Activated CD8-positive, alpha-beta T cell treated with anti-CD3 and anti-CD28 coated beads for 36 hours (primary cell): ENCODE data around the gene PARK7. TPM values are rescaled to one million over a fixed set of nuclear protein-coding genes. Genes with fewer than 3 reads are reported as not detected.

Experiments used
- ATAC-seq: fragments of 200-7000 bp; cut with Tn5 transposase; one replicate; pipeline ENCODE4 v1.10.0; 2021; ENCODE audit warnings: mild to moderate bottlenecking, moderate library complexity
- CTCF ChIA-PET: fragments of 350-600 bp; sonication (Branson Sonifier 250); formaldehyde crosslinking; loops from one replicate; lab custom pipeline; 2021; ENCODE audit warnings: antibody characterized with exemption; lab: Charles Lee
- POLR2A ChIA-PET: fragments of 350-600 bp; sonication (Branson Sonifier 250); formaldehyde crosslinking; loops from one replicate; lab custom pipeline; 2021; ENCODE audit warnings: antibody characterized with exemption; lab: Charles Lee
- DNase-seq: peaks from one replicate; pipeline ENCODE4 v3.0.0-alpha.2; 2020
- H3K27ac Mint-ChIP-seq: one replicate; pipeline ENCODE4 v1.8.0; 2021; ENCODE audit warnings: mild to moderate bottlenecking, mixed read lengths
- H3K27me3 Mint-ChIP-seq: one replicate; pipeline ENCODE4 v1.8.0; 2021; ENCODE audit warnings: mixed read lengths
- H3K36me3 Mint-ChIP-seq: one replicate; pipeline ENCODE4 v1.8.0; 2021; ENCODE audit warnings: low read depth, mixed read lengths
- H3K4me1 Mint-ChIP-seq: one replicate; pipeline ENCODE4 v1.8.0; 2021; ENCODE audit warnings: low read depth, mixed read lengths
- H3K4me3 Mint-ChIP-seq: one replicate; pipeline ENCODE4 v1.8.0; 2021; ENCODE audit warnings: mild to moderate bottlenecking, moderate library complexity, mixed read lengths
- H3K9me3 Mint-ChIP-seq: one replicate; pipeline ENCODE4 v1.8.0; 2021; ENCODE audit warnings: mixed read lengths
- intact Hi-C: fragments of 100-400 bp; cut with micrococcal nuclease; formaldehyde crosslinking; loops from one replicate; pipeline ENCODE4 v1.10.0; 2022
- total RNA-seq, 2 experiments: library from RNA; stranded (reverse); gene quantifications; one replicate each; pipeline ENCODE4 v1.2.3, GENCODE V29; 2021
- TF ChIP-seq, protein P1 (sequence below): fragments of 200-600 bp; IDR thresholded peaks from one replicate; pipeline ENCODE4 v1.8.0; 2022; ENCODE audit warnings: antibody characterized with exemption, mild to moderate bottlenecking

The PARK7 gene
- total RNA-seq, 2 experiments from 2014 or later = 539 to 552 TPM

DNA sequence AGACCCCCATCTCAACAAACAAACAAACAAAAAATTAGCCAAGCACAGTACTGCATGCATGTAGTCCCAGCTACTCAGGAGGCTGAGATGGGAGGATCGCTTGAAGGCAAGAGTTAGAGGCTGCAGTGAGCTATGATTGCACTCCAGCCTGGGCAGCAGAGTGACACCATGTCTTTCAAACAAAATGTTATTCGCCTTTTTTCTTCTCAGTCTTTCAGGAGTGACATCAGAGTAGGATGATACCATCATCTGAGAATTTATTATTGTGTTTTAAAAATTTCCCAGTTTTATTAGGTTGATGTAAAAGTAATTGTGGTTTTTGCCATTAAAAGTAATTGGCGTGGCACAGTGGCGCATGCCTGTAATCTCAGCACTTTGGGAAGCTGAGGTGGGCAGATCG lies 10.8 kb downstream of the PARK7 start:
- H3K36me3 Mint-ChIP-seq = peaks cover 58% of the 10 kb centered on the region
- POLR2A ChIA-PET = no interaction called here
- no peaks in the 10 kb centered on the region for H3K27me3 Mint-ChIP-seq
- DNase-seq (no peak), ATAC-seq (no peak)
- peaks cover 14% of the 10 kb centered on the region for H3K4me1 Mint-ChIP-seq
- intact Hi-C loops = no loop called here
- no peaks in the 10 kb centered on the region for H3K9me3 Mint-ChIP-seq
- H3K27ac Mint-ChIP-seq = no peak overlapping the region
- no peak overlapping the region for H3K4me3 Mint-ChIP-seq
- TF ChIP-seq, protein P1, sequence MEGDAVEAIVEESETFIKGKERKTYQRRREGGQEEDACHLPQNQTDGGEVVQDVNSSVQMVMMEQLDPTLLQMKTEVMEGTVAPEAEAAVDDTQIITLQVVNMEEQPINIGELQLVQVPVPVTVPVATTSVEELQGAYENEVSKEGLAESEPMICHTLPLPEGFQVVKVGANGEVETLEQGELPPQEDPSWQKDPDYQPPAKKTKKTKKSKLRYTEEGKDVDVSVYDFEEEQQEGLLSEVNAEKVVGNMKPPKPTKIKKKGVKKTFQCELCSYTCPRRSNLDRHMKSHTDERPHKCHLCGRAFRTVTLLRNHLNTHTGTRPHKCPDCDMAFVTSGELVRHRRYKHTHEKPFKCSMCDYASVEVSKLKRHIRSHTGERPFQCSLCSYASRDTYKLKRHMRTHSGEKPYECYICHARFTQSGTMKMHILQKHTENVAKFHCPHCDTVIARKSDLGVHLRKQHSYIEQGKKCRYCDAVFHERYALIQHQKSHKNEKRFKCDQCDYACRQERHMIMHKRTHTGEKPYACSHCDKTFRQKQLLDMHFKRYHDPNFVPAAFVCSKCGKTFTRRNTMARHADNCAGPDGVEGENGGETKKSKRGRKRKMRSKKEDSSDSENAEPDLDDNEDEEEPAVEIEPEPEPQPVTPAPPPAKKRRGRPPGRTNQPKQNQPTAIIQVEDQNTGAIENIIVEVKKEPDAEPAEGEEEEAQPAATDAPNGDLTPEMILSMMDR = no peak
- CTCF ChIA-PET = interaction anchor here (1.1 to 1.6 kb wide), 2 partner anchors 11 to 43 kb away, joined by 5 to 6 read pairs; no protein-coding TSS in a partner anchor

DNA sequence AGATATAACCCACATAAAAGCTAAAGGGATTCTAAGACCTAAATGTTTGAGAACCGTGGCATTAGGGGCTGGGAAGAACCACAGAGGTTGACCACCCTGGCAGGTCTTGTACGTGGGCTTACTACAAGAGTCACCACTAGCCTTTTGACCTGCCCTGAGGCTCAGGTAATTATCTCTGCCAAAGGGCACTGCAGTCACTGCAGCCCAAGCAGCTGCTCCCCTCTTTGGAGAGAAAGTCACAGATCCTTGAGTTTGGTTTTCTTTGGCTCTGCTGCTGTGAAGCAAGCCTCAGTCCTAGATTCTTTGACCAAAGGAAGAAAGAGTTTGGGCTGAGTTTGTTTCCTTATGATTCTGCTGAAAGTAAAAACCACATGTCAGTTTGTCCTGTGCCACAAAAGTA lies 11.6 kb downstream of the PARK7 start:
- Mint-ChIP-seq H3K4me1 (peaks cover 10% of the 10 kb centered on the region), H3K36me3 (peaks cover 57% of the 10 kb centered on the region), H3K4me3 (no peak overlapping the region), H3K9me3 (no peaks in the 10 kb centered on the region), H3K27ac (no peak overlapping the region), H3K27me3 (no peaks in the 10 kb centered on the region)
- ATAC-seq (no peak), DNase-seq (no peak)
- ChIA-PET CTCF (interaction anchor here (1.1 to 3.1 kb wide), 4 partner anchors 10 to 42 kb away, joined by 3 to 12 read pairs (median 6); no protein-coding TSS in a partner anchor), POLR2A (interaction anchor here (1.3 kb wide), 1 partner anchor 30 kb away, joined by 4 read pairs; no protein-coding TSS in a partner anchor)
- intact Hi-C loops = no loop called here
- TF ChIP-seq, protein P1 = no peak

DNA sequence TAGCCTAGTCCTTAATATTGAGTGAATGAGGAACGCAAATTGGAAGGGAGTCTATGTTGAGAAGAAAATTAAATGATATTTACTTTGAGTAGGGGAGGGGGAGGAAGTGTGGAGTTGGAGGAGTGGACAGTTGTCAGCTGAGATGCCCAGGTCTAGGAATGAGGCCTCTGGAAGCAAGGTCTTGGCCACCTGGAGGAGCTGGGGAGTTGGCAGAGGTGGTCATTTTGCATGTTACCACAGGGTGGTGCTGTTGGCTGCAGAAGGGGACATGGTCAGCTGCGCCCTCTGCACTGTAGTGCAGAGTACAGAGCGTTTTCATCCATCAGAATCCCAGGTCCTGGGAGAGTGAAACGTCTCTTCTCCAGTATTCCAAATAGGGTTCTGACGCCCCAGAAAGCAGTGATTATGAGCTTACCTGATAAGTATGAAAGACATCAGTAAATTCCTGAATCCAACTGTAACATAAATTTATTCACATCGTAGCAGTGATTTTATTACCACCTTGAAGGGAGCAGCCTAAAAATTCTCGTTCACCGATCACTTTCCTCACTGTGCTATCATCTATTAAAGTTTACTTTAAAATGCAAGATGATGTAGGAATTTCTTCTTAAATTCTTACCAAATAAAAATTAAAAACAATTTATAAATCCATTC lies 13.8 kb downstream of the PARK7 start:
- H3K27me3 Mint-ChIP-seq = no peaks in the 10 kb centered on the region
- peaks cover 55% of the 10 kb centered on the region for H3K36me3 Mint-ChIP-seq
- DNase-seq = peak; percentile 59
- ChIA-PET POLR2A (interaction anchor here (0.7 to 1.9 kb wide), 4 partner anchors 11 to 887 kb away, joined by 3 to 4 read pairs (median 4); no protein-coding TSS in a partner anchor), CTCF (interaction anchor here (0.6 to 3.1 kb wide), 32 partner anchors 9 to 710 kb away, joined by 3 to 35 read pairs (median 4); partner anchors contain the start of genes PARK7 and TNFRSF9)
- H3K4me3 Mint-ChIP-seq = no peak overlapping the region
- no peaks in the 10 kb centered on the region for H3K9me3 Mint-ChIP-seq
- peak overlapping the region; percentile 35 for H3K27ac Mint-ChIP-seq
- intact Hi-C loops = no loop called here
- TF ChIP-seq, protein P1 = peak; percentile 77
- peak; percentile 95 for ATAC-seq
- H3K4me1 Mint-ChIP-seq = peaks cover 16% of the 10 kb centered on the region

DNA sequence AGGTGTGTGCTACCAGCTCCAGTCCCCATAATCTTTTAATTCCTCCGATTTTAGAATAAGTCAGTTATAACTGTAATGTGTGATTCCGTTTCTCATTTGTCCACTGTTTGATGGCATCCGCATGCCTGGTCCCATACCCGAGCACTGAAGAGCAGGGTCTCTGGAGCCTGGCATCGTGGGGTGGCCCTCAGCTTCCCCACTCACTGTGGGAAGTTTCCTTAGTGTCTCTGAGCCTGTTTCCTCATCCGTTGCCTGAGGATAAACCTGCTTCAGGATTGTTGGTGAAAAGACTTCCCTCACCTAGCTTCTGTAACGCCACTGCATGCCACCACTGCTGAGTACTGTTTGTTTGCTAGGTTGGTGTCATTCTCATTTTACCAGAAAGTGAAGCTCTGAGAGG lies 19.5 kb downstream of the PARK7 start:
- Mint-ChIP-seq H3K9me3 (no peaks in the 10 kb centered on the region), H3K27ac (peak overlapping the region; percentile 38), H3K27me3 (no peaks in the 10 kb centered on the region), H3K4me1 (peaks cover 10% of the 10 kb centered on the region), H3K36me3 (peaks cover 61% of the 10 kb centered on the region), H3K4me3 (no peak overlapping the region)
- intact Hi-C loops = no loop called here
- POLR2A ChIA-PET = interaction anchor here (0.9 kb wide), 1 partner anchor 11 kb away, joined by 3 read pairs; no protein-coding TSS in a partner anchor
- CTCF ChIA-PET = interaction anchor here (0.8 to 5.1 kb wide), 4 partner anchors 11 to 173 kb away, joined by 3 to 34 read pairs (median 4); no protein-coding TSS in a partner anchor
- no peak for DNase-seq
- ATAC-seq = no peak
- TF ChIP-seq, protein P1 = no peak
